ENCODE results near the gene YIPF3. TPM values are rescaled to one million over a fixed set of nuclear protein-coding genes. Genes with fewer than 3 reads are reported as not detected.

YIPF3 gene
- total RNA-seq, 6 experiments from 2014 or later: 58.9 to 70.0 (median 62.7) TPM

- Histone ChIP-seq H3K36me3 (peaks cover 3 to 44% (median 20%) of the 10 kb centered on the region in 4 donors), H3K4me3 (no peak overlapping the region), H3K4me1 (peaks cover 0 to 22% (median 8%) of the 10 kb centered on the region in 4 donors), H3K9me3 (no peaks in the 10 kb centered on the region), H3K27ac (no peak overlapping the region), H3K27me3 (no peaks in the 10 kb centered on the region)
- intact Hi-C loops (cut with DNase I): no loop called here
- WGBS (ENCODE audit: insufficient coverage, low coverage, low lambda C conversion rate, missing lambda C conversion rate): 72% methylated on average over 6 of the region's 11 CpGs
- ATAC-seq (no peak), DNase-seq (no peak)
- no peak for TF ChIP-seq POLR2A (IDR thresholded peaks at IDR 0.05)
- no peak for TF ChIP-seq CTCF (IDR thresholded peaks at IDR 0.05)
Observed at GRCh38 chr6:43511824-43512415, 4.8 kb downstream of the YIPF3 start.

GRCh38 chr6:43510827-43511163 is 5.9 kb downstream of the YIPF3 start:
- Histone ChIP-seq H3K36me3 (peaks cover 3 to 44% (median 20%) of the 10 kb centered on the region in 4 donors), H3K27ac (no peak overlapping the region), H3K9me3 (no peaks in the 10 kb centered on the region), H3K4me1 (peaks cover 0 to 20% (median 6%) of the 10 kb centered on the region in 4 donors), H3K4me3 (peak overlapping the region in 2 of 3 donors; percentile 67 to 83), H3K27me3 (no peaks in the 10 kb centered on the region)
- ATAC-seq (peak in 1 of 4 donors; percentile 1), DNase-seq (no peak)
- intact Hi-C loops (cut with DNase I): no loop called here
- WGBS (ENCODE audit: insufficient coverage, low coverage, low lambda C conversion rate, missing lambda C conversion rate): 74% methylated on average over 5 of the region's 10 CpGs
- no peak for TF ChIP-seq POLR2A (IDR thresholded peaks at IDR 0.05)
- no peak for TF ChIP-seq CTCF (IDR thresholded peaks at IDR 0.05)

GRCh38 chr6:43509984-43510826 is 6.5 kb downstream of the YIPF3 start, which contains the start of gene LRRC73:
Gene LRRC73 (minus strand): TSS chr6:43510346. CDS start chr6:43509785, 561 bp downstream.
- Histone ChIP-seq H3K4me1 (peaks cover 0 to 14% (median 3%) of the 10 kb centered on the region in 4 donors), H3K27me3 (no peaks in the 10 kb centered on the region), H3K36me3 (peaks cover 3 to 40% (median 20%) of the 10 kb centered on the region in 4 donors), H3K9me3 (no peaks in the 10 kb centered on the region), H3K4me3 (peak within 1 kb of the TSS; percentile 52 to 83 (median 67)), H3K27ac (no peak within 1 kb of the TSS)
- TF ChIP-seq POLR2A (IDR thresholded peaks at IDR 0.05) (no peak), CTCF (IDR thresholded peaks at IDR 0.05) (no peak)
- peak; percentile 84 to 92 (median 88) for ATAC-seq
- 41% methylated on average over 13 of the region's 96 CpGs for WGBS (ENCODE audit: insufficient coverage, low coverage, low lambda C conversion rate, missing lambda C conversion rate)
- intact Hi-C loops (cut with DNase I): loop anchor here (5.0 kb wide), 1 partner anchor 58 kb away; no protein-coding TSS in a partner anchor
- DNase-seq: peak; percentile 92 to 94 (median 94)

GRCh38 chr6:43509142-43509983 is 7.4 kb downstream of the YIPF3 start:
- TF ChIP-seq POLR2A (IDR thresholded peaks at IDR 0.05) (no peak), CTCF (IDR thresholded peaks at IDR 0.05) (no peak)
- 12% methylated on average over 26 of the region's 69 CpGs for WGBS (ENCODE audit: insufficient coverage, low coverage, low lambda C conversion rate, missing lambda C conversion rate)
- DNase-seq (peak in 1 of 3 donors; percentile 35), ATAC-seq (peak in 2 of 4 donors; percentile 2 to 3)
- intact Hi-C loops (cut with DNase I): loop anchor here (5.0 kb wide), 1 partner anchor 57 kb away; no protein-coding TSS in a partner anchor
- peak overlapping the region; percentile 52 to 83 (median 67) for H3K4me3 ChIP-seq
- peaks cover 0 to 14% (median 2%) of the 10 kb centered on the region in 4 donors for H3K4me1 ChIP-seq
- no peaks in the 10 kb centered on the region for H3K27me3 ChIP-seq
- H3K27ac ChIP-seq: no peak overlapping the region
- no peaks in the 10 kb centered on the region for H3K9me3 ChIP-seq
- H3K36me3 ChIP-seq: peaks cover 3 to 37% (median 18%) of the 10 kb centered on the region in 4 donors
